ENCODE measurements around the gene PRIM1. TPM values are rescaled to one million over a fixed set of nuclear protein-coding genes. Genes with fewer than 3 reads are reported as not detected.

The PRIM1 gene
- total RNA-seq, 1 experiment from 2014 or later, result 32.3 TPM

DNA sequence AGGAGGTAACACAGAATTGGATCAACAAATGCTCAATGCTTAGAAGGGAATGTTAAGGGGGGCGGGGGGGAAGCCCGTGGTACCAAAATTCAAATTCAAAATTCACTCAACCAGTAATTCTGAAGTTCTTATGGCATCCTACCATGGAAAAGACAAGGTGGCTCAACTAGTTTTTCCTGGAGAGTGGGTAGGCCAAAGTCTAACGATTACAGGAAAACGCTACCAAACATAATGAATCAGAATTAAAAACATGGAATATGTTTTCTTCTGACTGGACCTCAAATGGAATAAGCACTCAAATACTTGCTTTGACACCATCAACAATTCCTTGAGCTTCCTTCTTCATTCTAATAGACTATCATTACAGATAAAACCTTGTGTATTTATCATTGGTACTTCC, 29.3 kb downstream of the PRIM1 start:
- ChIA-PET POLR2A (ENCODE audit: unreplicated experiment) (interaction anchor here (0.6 kb wide), 1 partner anchor 201 kb away, joined by 3 read pairs; the partner anchor contains the start of gene RBMS2), CTCF (no interaction called here)
- Histone ChIP-seq H3K4me2 (ENCODE audit: low read length) (peak overlapping the region; percentile 98), H3K36me3 (ENCODE audit: low read depth, low read length) (peaks cover 55% of the 10 kb centered on the region), H3K9me2 (replicated peaks; ENCODE audit: low read length) (no peaks in the 10 kb centered on the region), H3K4me3 (ENCODE audit: low read length) (peak overlapping the region; percentile 88), H3F3A (ENCODE audit: low read length, unreplicated experiment) (no peaks in the 10 kb centered on the region), H3K9ac (ENCODE audit: low read length) (peak overlapping the region; percentile 99), H3K4me1 (ENCODE audit: insufficient read depth, low read length) (peaks cover 39% of the 10 kb centered on the region), H2AFZ (ENCODE audit: low read length) (no peak overlapping the region), H3K79me2 (ENCODE audit: low read length) (peaks cover 72% of the 10 kb centered on the region), H3K27me3 (ENCODE audit: low read length) (no peaks in the 10 kb centered on the region), H3K27ac (ENCODE audit: low read length) (peak overlapping the region; percentile 77), H3K9me3 (ENCODE audit: low read length) (no peaks in the 10 kb centered on the region), H4K20me1 (ENCODE audit: low read length) (peaks cover 58% of the 10 kb centered on the region)
- BruUV-seq (replicated peaks), result no TSS peak
- ATAC-seq (no peak), DNase-seq (peak; percentile 56)
- TF ChIP-seq, protein P1, sequence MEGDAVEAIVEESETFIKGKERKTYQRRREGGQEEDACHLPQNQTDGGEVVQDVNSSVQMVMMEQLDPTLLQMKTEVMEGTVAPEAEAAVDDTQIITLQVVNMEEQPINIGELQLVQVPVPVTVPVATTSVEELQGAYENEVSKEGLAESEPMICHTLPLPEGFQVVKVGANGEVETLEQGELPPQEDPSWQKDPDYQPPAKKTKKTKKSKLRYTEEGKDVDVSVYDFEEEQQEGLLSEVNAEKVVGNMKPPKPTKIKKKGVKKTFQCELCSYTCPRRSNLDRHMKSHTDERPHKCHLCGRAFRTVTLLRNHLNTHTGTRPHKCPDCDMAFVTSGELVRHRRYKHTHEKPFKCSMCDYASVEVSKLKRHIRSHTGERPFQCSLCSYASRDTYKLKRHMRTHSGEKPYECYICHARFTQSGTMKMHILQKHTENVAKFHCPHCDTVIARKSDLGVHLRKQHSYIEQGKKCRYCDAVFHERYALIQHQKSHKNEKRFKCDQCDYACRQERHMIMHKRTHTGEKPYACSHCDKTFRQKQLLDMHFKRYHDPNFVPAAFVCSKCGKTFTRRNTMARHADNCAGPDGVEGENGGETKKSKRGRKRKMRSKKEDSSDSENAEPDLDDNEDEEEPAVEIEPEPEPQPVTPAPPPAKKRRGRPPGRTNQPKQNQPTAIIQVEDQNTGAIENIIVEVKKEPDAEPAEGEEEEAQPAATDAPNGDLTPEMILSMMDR (conservative IDR thresholded peaks at IDR 0.05; ENCODE audit: low read depth, low read length), result no peak
- no peak for TF ChIP-seq EZH2phosphoT487 (IDR thresholded peaks at IDR 0.05; ENCODE audit: borderline replicate concordance, low read length)
- TF ChIP-seq EZH2 (IDR thresholded peaks at IDR 0.05; ENCODE audit: low read length, unreplicated experiment), result no peak
- intact Hi-C loops (cut with micrococcal nuclease), result no loop called here

DNA sequence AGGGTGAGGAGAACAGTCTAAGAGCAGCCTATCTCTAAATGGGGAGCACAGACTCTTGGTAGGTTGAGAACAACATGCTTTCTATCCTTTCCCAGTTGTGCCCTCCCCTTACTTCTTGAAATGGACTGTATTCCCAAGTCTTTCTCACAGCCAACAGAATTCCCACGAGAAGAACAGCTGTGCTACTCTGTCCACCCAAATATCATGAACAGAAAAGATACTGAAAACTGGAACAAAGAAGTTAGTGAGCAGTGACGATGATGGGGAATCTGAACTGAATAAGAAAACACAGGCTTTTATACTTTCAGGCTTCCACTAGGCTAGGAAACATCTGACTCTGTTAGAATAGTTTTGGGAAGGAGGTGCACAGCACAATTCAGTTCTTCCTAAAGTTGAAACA, 30.4 kb downstream of the PRIM1 start:
- TF ChIP-seq, protein P1 (conservative IDR thresholded peaks at IDR 0.05; ENCODE audit: low read depth, low read length), result no peak
- TF ChIP-seq EZH2 (IDR thresholded peaks at IDR 0.05; ENCODE audit: low read length, unreplicated experiment) (no peak), EZH2phosphoT487 (IDR thresholded peaks at IDR 0.05; ENCODE audit: borderline replicate concordance, low read length) (no peak)
- Histone ChIP-seq H3K4me3 (ENCODE audit: low read length) (peak overlapping the region; percentile 88), H3K36me3 (ENCODE audit: low read depth, low read length) (peaks cover 55% of the 10 kb centered on the region), H4K20me1 (ENCODE audit: low read length) (peaks cover 64% of the 10 kb centered on the region), H3F3A (ENCODE audit: low read length, unreplicated experiment) (no peaks in the 10 kb centered on the region), H3K4me1 (ENCODE audit: insufficient read depth, low read length) (peaks cover 39% of the 10 kb centered on the region), H3K4me2 (ENCODE audit: low read length) (peak overlapping the region; percentile 98), H3K9ac (ENCODE audit: low read length) (no peak overlapping the region), H3K9me2 (replicated peaks; ENCODE audit: low read length) (no peaks in the 10 kb centered on the region), H3K27me3 (ENCODE audit: low read length) (no peaks in the 10 kb centered on the region), H3K79me2 (ENCODE audit: low read length) (peaks cover 82% of the 10 kb centered on the region), H2AFZ (ENCODE audit: low read length) (no peak overlapping the region), H3K27ac (ENCODE audit: low read length) (peak overlapping the region; percentile 37), H3K9me3 (ENCODE audit: low read length) (no peaks in the 10 kb centered on the region)
- POLR2A ChIA-PET (ENCODE audit: unreplicated experiment), result interaction anchor here (0.6 kb wide), 1 partner anchor 85 kb away, joined by 3 read pairs; no protein-coding TSS in a partner anchor
- ATAC-seq, result no peak
- DNase-seq, result no peak
- CTCF ChIA-PET, result no interaction called here
- BruUV-seq (replicated peaks), result no TSS peak
- intact Hi-C loops (cut with micrococcal nuclease), result no loop called here

DNA sequence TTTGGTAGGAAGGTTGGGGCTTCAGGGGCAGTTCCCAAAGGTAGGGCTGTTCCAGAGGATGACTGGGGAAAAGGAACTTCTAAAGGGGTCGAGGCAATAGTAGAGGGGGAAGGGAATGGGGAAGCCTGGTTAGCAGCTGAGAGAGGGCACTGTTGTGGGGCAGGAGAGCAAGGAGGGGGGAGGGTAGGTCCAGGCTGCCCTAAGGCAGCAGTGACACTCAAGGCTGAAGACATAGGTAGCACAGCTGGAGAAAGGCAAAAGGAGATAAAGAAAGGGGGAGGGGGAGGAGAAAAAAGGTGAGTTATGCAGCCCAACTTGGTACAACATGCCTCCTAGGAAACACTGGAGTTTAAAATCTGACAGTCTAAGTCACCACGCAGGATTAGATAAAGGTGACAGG, 30.9 kb downstream of the PRIM1 start:
- BruUV-seq (replicated peaks), result no TSS peak
- H3K9ac ChIP-seq (ENCODE audit: low read length), result no peak overlapping the region
- H3K27ac ChIP-seq (ENCODE audit: low read length), result peak overlapping the region; percentile 37; the same call in 1 of the 2 replicates
- H3K4me3 ChIP-seq (ENCODE audit: low read length), result peak overlapping the region; percentile 88
- H3K79me2 ChIP-seq (ENCODE audit: low read length), result peaks cover 87% of the 10 kb centered on the region
- H3K36me3 ChIP-seq (ENCODE audit: low read depth, low read length), result peaks cover 59% of the 10 kb centered on the region
- ATAC-seq, result no peak
- no peaks in the 10 kb centered on the region for H3K27me3 ChIP-seq (ENCODE audit: low read length)
- ChIA-PET POLR2A (ENCODE audit: unreplicated experiment) (no interaction called here), CTCF (no interaction called here)
- intact Hi-C loops (cut with micrococcal nuclease), result no loop called here
- H2AFZ ChIP-seq (ENCODE audit: low read length), result no peak overlapping the region
- no peaks in the 10 kb centered on the region for H3K9me2 ChIP-seq (replicated peaks; ENCODE audit: low read length)
- no peaks in the 10 kb centered on the region for H3K9me3 ChIP-seq (ENCODE audit: low read length)
- H3K4me2 ChIP-seq (ENCODE audit: low read length), result peak overlapping the region; percentile 98
- H4K20me1 ChIP-seq (ENCODE audit: low read length), result peaks cover 69% of the 10 kb centered on the region
- DNase-seq, result no peak
- peaks cover 39% of the 10 kb centered on the region for H3K4me1 ChIP-seq (ENCODE audit: insufficient read depth, low read length)
- TF ChIP-seq EZH2phosphoT487 (IDR thresholded peaks at IDR 0.05; ENCODE audit: borderline replicate concordance, low read length) (no peak), EZH2 (IDR thresholded peaks at IDR 0.05; ENCODE audit: low read length, unreplicated experiment) (no peak)
- TF ChIP-seq, protein P1 (conservative IDR thresholded peaks at IDR 0.05; ENCODE audit: low read depth, low read length), result no peak
- no peaks in the 10 kb centered on the region for H3F3A ChIP-seq (ENCODE audit: low read length, unreplicated experiment)
